GM19238 (cell line): Measurements from ENCODE around the gene ZNF431.
"Not testable (repeated sequence)": the region's sequence is repeated elsewhere in the genome, so short reads cannot be mapped to it uniquely, and the experiment has no call there.

ENCODE experiments used
- DNase-seq: peaks from one replicate; pipeline ENCODE4 v3.0.0; 2011; ENCODE audit warnings: low spot score; ENCODE audit not compliant: insufficient read length

ZNF431 gene

DNA sequence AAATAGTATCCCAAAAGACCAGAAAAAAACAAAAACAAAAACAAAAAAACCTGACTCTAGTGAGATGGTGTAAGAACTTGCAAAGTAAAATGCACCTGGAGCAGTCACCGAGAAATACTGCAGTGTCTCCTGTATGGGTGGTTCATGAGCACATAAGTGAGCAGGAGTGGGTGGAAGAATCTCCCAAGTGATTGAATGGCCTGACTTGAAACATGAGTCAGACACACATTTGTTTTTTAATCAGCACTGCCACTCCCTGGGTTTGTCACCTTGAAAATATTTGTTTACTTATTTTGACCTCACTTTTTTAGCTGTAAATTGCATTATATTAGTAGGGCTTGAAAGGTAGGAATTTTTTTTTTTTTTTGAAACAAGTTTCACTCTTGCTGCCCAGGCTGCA is 2.0 kb downstream of the ZNF431 start:
- DNase-seq: no peak

DNA sequence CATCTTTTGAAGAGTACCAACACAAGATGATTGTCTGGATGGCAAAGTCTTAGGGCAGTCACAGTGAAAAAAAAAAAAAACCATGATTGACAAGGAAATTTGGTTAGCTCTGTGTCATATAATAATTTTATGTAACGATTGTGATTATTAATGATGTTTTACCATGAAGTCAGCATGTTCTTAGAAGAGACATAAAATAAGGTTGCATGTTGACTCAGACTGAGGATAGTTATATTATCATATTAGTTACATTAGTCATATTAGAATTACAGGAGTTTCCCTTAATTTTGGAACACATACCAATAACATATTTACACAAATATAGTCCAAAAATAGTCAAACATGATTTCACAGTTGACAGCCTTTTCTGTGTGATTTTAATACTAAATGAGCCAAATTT is 5.7 kb downstream of the ZNF431 start:
- no peak for DNase-seq

DNA sequence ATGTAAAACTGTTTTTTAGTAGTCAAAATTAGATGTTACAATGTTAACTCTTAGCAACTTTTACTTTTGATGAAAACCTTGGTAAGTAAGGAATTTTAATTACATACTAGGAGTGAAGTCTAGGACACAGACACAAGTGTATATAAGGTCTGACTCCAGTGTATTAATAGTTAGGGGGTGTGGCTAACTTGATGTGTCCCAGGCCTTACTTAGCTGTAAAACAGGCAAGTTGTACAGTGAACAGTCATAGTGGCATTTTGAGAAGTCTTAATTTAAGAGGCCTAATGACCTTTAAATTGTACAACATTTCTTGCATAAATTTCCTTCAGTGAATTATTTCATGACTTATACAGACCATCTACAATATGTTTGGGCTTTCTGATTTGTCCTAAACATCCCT is 6.8 kb downstream of the ZNF431 start:
- no peak for DNase-seq

DNA sequence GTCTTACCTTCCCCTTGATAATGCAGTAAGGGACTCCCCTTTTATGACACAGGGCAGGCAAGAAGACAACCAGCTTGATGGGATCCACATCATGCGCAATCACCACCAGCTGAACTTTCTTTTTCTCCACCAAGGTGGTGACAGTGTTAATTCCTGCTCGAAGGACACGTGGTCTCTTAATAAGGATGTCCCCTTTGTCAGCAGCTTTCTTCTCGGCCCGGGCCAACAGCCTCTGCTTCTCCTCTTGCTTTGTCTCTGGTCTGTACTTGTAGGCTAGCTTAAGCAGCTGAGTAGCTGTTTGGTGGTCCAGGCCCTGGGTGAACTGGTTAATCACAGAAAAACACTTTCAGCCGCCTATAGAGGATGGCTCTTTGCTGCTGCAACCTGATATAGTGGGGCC is 8.0 kb downstream of the ZNF431 start:
- DNase-seq: no peak

DNA sequence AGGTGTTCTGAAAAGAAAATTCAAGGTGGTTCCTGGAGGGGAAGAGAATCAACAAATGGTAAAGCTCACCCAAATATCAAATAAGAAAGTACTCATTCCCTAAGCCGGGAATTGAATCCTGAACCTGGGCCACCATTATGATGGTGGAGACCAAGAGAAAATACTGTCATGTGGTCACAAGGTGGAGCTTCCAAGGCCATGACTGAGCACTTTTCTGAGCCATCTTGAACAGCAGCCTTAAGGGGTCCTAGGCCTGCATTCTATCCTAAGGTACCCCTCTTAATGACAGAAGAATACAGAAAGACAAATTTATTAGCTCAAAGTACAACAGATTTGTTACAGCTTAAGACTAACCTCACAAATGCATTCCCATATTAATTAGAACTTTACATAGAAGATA is 9.6 kb downstream of the ZNF431 start:
- DNase-seq: no peak

DNA sequence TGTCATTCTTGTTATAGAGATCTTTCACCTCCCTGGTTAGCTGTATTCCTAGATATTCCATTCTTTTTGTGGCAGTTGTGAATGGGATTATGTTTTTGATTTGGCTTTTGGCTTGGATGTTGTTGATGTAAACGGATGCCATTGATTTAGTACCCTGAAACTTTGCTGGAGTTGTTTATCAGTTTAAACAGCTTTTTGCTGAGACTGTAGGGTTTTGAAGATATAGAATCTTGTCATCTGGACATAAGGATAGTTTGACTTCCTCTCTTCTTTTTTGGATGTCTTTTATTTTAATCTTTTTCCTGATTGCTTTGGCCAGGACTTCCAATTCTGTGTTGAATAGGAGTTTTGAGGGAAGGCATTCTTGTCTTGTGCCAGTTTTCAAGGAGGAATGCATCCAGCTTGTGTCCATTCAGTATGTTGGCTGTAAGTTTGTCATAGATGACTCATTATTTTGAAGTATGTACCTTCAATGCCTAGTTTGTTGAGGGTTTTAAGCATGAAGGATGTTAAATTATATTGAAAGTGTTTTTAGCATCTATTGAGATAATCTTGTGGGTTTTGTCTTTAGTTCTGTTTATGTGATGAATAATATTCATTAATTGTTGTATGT is 16.8 kb downstream of the ZNF431 start:
- DNase-seq: no peak

DNA sequence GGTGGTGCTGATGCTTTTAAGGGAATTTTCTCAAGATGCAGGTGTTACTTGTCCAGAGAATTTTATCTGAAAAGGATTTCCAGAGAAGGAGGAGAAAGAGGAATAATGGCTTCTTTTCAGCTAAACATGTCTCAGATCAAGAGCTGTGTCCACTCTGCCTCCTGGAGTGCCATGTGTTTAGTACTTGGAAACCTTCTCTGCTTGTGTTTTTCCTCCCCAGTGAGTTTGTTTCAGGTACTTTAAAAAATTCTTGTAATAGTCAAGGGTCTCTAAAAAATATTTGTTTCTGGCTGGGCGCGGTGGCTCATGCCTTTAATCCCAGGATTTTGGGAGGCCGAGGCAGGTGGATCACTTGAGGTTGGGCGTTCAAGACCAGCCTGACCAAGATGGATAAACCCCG is 22.7 kb downstream of the ZNF431 start:
- no peak for DNase-seq

DNA sequence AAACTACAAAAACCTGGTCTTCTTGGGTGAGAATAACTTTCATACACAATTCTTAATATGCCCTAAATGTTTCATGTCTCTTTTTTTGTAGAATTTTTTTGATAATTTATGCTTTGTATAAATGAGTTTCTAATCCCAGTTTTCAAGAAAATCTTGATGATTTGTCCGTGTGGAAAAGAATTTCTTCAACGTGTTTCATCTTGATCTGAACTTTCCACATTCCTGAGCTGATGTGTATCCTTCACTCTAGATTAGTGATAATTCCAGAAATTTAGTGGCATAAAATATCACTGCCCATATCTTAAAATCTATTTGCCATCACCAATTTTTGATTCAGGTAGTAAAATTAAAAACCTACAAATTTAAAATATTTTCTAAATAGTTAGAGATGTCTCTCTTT is 24.6 kb downstream of the ZNF431 start:
- DNase-seq: no peak

DNA sequence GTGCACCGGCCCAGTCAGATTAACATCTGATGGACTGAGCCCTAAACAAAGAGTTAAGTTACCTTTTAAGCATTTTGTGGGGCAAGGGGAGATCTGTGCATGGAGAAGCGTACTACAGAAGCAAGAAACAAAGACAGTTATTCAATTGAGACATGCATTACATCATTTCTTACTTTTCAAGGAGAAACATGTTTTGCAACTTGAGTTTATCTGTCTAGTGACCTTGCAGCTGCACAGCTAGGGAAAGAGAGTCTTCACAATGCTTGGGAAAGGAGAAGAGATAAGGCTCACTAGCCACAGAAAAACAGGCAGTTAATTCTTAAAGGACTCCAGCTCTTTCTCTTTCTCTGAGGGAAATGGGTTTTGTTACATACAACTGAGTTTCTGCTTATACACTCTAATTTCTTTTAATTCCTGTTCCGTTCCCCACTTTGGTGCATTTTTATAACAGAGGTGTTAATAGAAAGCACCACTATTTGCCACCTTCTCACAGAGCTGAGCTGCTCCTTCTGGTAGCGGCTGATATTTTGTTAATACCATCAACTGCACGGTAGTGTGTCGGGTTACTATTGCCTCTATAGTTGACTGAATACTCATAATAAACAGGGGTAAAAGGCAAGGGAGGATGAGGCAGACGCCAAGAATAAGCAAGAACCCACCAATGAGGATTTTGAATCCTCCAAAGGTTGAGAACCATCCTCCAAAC is 55.9 kb downstream of the ZNF431 start:
- no peak for DNase-seq

DNA sequence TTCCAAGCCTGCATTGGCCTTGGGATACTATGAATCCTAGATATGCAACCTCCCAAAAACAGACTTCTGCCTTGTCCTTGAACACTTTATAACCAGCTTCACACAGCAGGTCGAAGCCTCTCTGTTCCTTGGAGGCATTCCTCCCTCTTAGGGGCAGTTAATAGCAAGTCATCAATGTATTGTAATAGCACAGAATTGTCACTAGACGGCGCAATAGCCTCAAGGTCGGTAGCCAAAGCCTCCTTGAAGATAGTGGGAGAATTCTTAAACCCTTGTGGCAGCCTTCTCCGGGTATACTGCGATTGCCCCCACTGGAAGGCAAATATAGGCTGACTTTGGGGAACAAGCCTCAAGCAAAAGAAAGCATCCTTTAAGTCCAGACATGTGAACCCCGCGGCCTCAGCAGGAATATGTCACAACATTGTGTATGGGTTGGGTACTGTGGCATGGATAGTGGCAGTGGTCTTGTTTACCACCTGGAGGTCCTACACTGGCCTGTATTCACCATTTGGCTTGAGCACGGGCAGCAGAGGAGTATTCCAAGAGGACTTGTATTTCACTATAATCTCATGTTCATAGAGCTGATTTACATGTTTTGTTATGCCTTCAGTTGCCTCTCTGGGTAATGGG is 61.1 kb downstream of the ZNF431 start:
- no peak for DNase-seq

DNA sequence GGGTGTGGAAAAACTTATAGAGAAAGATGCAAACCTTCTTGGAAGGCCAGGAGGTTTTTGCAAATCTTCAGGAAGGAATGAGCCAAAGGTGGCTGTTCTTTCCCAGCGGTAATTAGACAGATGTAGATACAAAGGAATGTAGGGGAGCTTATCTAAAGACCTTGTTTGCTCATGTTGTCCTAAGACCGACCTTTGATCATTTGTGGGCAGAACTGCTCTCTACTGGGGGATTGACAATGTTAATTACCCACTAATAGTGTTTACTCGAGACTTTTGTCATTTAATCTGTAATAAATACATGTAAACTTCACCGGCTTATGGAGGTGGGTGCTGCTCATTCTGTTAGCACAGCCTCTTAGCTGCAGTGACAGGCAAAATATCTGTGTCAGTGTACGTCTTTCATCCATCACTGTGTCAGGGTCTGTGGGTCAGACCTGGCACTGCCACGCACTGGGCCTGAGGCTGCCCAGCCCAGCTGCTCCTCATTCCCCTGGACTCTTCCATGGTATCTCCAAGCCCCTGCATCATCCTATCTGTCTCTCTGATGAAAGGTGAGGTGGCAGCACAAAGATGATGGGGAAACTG is 68.3 kb downstream of the ZNF431 start:
- DNase-seq: no peak

DNA sequence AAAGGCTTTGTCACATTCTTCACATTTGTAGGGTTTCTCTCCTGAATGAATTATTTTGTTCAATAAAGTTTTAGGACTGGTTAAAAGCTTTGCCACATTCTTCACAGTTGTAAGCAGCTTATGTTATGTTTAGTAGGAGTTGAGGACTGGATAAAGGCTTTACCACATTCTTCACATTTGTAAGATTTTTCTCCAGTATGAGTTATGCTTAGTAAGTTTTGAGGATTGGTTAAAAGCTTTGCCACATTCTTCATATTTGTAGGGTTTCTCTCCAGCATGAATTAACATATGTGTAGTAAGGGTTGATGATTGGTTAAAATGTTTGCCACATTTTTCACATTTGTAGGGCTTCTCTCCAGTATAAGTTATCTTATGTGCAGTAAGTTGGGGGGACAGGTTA is 79.9 kb downstream of the ZNF431 start:
- DNase-seq: no peak

DNA sequence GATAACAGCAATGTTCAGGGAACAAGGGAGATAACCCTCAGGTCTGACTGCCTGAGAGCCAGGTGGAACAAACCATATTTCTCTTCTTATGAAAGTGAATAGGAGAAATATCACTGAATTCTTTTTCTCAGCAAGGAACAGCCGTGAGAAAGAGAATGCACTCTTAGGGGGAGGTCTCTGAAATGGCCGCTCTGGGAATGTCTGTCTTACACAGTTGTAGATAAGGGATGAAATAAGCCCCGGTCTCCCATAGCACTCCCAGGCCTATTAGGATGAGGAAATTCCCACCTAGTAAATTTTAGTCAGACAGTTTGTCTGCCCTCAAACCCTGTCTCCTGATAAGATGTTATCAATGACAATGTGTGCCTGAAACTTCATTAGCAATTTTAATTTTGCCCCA is 88.1 kb downstream of the ZNF431 start:
- not testable (repeated sequence) for DNase-seq

DNA sequence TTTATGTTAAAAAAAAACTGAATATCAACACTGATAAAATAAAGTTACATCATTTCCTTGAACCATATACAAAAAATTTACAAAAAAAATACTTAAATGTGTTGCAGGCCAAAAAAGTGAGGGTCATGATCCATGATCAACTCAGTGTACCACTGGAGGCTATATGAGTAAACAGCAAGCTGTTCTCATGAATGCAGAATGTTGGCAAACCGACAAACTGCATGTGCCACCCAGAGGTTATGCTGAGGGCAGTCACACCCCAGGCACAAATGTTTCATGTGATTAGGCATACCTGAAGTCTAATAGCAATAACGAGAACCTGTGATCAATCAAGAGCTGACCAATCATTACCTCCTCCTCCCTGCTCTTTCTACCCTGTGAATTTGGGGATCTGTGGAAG is 91.9 kb downstream of the ZNF431 start:
- DNase-seq: no peak

DNA sequence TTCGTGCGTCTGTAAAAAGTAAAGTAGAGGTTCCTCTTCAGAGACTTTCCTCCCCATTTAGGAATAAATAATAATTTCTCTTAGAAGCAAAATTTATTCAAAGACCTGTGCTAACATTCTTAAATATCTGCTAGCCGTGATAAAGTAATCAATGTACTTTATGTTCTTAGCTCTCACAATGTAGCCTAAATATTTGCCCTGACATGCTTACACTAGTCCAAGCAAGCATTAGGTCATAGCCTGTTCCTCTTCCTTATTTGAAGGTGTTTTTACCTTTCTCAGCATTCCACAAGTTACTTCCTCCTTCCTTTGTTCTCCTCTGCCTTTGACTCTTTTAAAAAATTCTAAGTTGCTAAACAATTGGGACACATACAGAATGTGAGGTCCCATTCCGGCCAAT is 94.9 kb downstream of the ZNF431 start:
- DNase-seq: not testable (repeated sequence)

DNA sequence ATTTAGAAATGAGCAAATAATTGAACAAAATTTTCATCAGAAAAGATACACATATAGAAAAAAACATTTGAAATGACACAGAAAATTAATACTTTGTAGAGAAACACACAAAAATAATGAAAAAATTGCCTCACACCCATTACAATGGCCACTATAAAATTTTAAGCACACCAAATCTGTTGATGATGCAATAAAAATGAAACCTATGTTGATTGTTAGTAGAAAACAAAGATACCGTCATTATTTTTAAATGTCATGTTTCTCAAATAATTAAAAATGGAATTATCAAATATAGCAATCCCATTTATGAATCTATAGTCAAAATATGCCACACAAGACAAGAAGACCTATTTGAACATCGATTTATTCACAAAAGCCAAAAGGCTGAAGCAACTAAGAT is 96.8 kb downstream of the ZNF431 start:
- DNase-seq: no peak
